Liver (tissue), 9 donors: Measurements from ENCODE around the gene OPHN1. TPM values are rescaled to one million over a fixed set of nuclear protein-coding genes. Genes with fewer than 3 reads are reported as not detected.

ENCODE experiments used
- DNase-seq: peaks from one replicate; pipeline ENCODE4 v3.0.0-alpha.2; 2017; ENCODE audit warnings: low spot score
- H3K27ac ChIP-seq, 2 donors: one replicate each; pipeline ENCODE4 v1.7.0; 2013; ENCODE audit warnings: inconsistent platforms in 2 of 2, low read length in 2 of 2, control low read depth in 1 of 2, low read depth in 1 of 2, mild to moderate bottlenecking in 1 of 2
- H3K27me3 ChIP-seq, 4 donors: one replicate each; pipeline versions ENCODE4 v1.6.1 to v1.7.0; 2013; ENCODE audit warnings: low read length in 3 of 4, inconsistent platforms in 1 of 4, mild to moderate bottlenecking in 1 of 4, moderate library complexity in 1 of 4; ENCODE audit not compliant: control insufficient read depth in 4 of 4, insufficient read depth in 4 of 4
- H3K36me3 ChIP-seq, 4 donors: one replicate each; pipeline versions ENCODE4 v1.6.1 to v1.7.0; 2013; ENCODE audit warnings: low read length in 3 of 4, mild to moderate bottlenecking in 3 of 4, low read depth in 1 of 4, moderate library complexity in 1 of 4; ENCODE audit not compliant: control insufficient read depth in 4 of 4, insufficient read depth in 3 of 4
- H3K4me1 ChIP-seq, 4 donors: one replicate each; pipeline versions ENCODE4 v1.6.1 to v1.7.0; 2013; ENCODE audit warnings: low read length in 3 of 4, mild to moderate bottlenecking in 3 of 4, moderate library complexity in 1 of 4; ENCODE audit not compliant: control insufficient read depth in 4 of 4, insufficient read depth in 4 of 4
- H3K4me3 ChIP-seq, 3 donors: one replicate each; pipeline versions ENCODE4 v1.6.1 to v1.7.0; 2013; ENCODE audit warnings: low read length in 3 of 3, control low read depth in 1 of 3, low read depth in 1 of 3, mild to moderate bottlenecking in 1 of 3
- H3K9ac ChIP-seq, 2 donors: one replicate each; pipeline ENCODE4 v1.7.0; 2013; ENCODE audit warnings: low read length in 2 of 2, mild to moderate bottlenecking in 2 of 2, moderate library complexity in 2 of 2, control low read depth in 1 of 2, low read depth in 1 of 2
- H3K9me3 ChIP-seq, 4 donors: one replicate each; pipeline versions ENCODE4 v1.6.1 to v1.7.0; 2013; ENCODE audit warnings: low read length in 3 of 4; ENCODE audit not compliant: control insufficient read depth in 4 of 4
- ATF3 ChIP-seq: IDR thresholded peaks from 2 replicates; pipeline ENCODE4 v1.6.1; 2016; ENCODE audit warnings: antibody characterized with exemption
- FOXA1 ChIP-seq: IDR thresholded peaks from 2 replicates; pipeline ENCODE4 v1.6.1; 2016; ENCODE audit warnings: antibody characterized with exemption
- FOXA2 ChIP-seq: IDR thresholded peaks from 2 replicates; pipeline ENCODE4 v1.6.1; 2016; ENCODE audit warnings: antibody characterized with exemption
- GABPA ChIP-seq, 2 donors: IDR thresholded peaks in 1 of 2; conservative IDR thresholded peaks in 1 of 2; 2 replicates each; pipeline ENCODE4 v1.6.1; 2016; ENCODE audit warnings: antibody characterized with exemption in 2 of 2, mild to moderate bottlenecking in 1 of 2, moderate library complexity in 1 of 2
- HNF4A ChIP-seq, 2 donors: conservative IDR thresholded peaks; 2 replicates each; pipeline ENCODE4 v1.6.1; 2016; ENCODE audit warnings: antibody characterized with exemption in 2 of 2, mild to moderate bottlenecking in 2 of 2
- HNF4G ChIP-seq: IDR thresholded peaks from 2 replicates; pipeline ENCODE4 v1.6.1; 2016; ENCODE audit warnings: antibody characterized with exemption
- NR2F2 ChIP-seq: IDR thresholded peaks from 2 replicates; pipeline ENCODE4 v1.6.1; 2016; ENCODE audit warnings: antibody characterized with exemption
- RAD21 ChIP-seq, 2 donors: IDR thresholded peaks; 2 replicates each; pipeline ENCODE4 v1.6.1; 2016; ENCODE audit warnings: antibody characterized with exemption in 2 of 2, mild to moderate bottlenecking in 2 of 2
- REST ChIP-seq: IDR thresholded peaks from 2 replicates; pipeline ENCODE4 v1.6.1; 2016; ENCODE audit warnings: antibody characterized with exemption, mild to moderate bottlenecking
- RXRA ChIP-seq, 2 donors: IDR thresholded peaks; 2 replicates each; pipeline ENCODE4 v1.6.1; 2017 to 2018; ENCODE audit warnings: antibody characterized with exemption in 2 of 2, mild to moderate bottlenecking in 1 of 2
- SP1 ChIP-seq: IDR thresholded peaks from 2 replicates; pipeline ENCODE4 v1.6.1; 2018; ENCODE audit warnings: antibody characterized with exemption, mild to moderate bottlenecking
- TAF1 ChIP-seq: conservative IDR thresholded peaks from 2 replicates; pipeline ENCODE4 v1.6.1; 2016; ENCODE audit warnings: antibody characterized with exemption, mild to moderate bottlenecking
- YY1 ChIP-seq: IDR thresholded peaks from 2 replicates; pipeline ENCODE4 v1.6.1; 2016; ENCODE audit warnings: antibody characterized with exemption, mild to moderate bottlenecking
- ZBTB33 ChIP-seq: IDR thresholded peaks from 2 replicates; pipeline ENCODE4 v1.6.1; 2016; ENCODE audit warnings: antibody characterized with exemption
- WGBS: extraction: QIAGEN DNeasy Blood & Tissue Kit; methylation state at CpG from one replicate; pipeline ENCODE4 v1.1.7; 2013; 5-methylcytosine and 5-hydroxymethylcytosine counted together
- polyA plus RNA-seq, 2 donors: library from polyadenylated mRNA; stranded (reverse) in 1 of 2; unstranded in 1 of 2; fragments of 200-250 nt in 1 of 2; fragments of >200 nt in 1 of 2; fragmentation: Nextera tagmentation in 1 of 2; extraction: Ambion mirVana in 1 of 2; gene quantifications; one replicate each; pipeline versions ENCODE4 v1.2.1 to v1.2.3, GENCODE V29; 2013 to 2015
- total RNA-seq, 2 donors: library from RNA; depleted of rRNA; stranded (reverse); fragments of >200 nt; gene quantifications; one replicate each; pipeline ENCODE4 v1.2.3, GENCODE V29; 2014
- TF ChIP-seq, protein P1 (sequence below): IDR thresholded peaks from 2 replicates; pipeline ENCODE4 v1.6.1; 2016; ENCODE audit warnings: antibody characterized with exemption
- TF ChIP-seq, protein P2 (sequence below): fragments of 150-350 bp; IDR thresholded peaks from 2 replicates; pipeline ENCODE4 v1.5.1; 2017; ENCODE audit warnings: improper control_type of control experiment, low read depth, low read length; ENCODE audit not compliant: missing input control
- donor health status: healthy.
- donor health status: healthy.
- donor health status: healthy.
- donor health status: healthy.
- donor health status: healthy.

The OPHN1 gene
- total and polyA plus RNA-seq, 4 donors, result 0.17 to 1.2 (median 0.60) TPM

DNA sequence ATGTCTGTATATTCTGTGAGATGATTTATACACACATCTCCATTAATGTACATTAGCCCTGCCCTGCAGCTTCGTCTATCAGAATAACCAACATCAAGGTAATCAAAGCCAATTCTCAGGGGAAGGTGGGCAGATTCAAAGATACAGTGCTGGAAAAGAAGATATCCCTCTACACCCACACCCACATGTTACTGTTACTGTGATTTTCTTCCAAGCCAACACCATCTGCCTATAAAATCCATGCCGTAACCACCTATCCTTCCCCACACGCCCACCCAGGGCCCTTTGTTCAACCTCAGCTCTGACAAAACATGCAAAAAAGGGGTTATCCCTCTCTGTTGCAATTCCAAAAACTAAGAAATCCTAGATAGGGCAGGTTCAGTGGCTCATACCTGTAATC lies 20.0 kb downstream of the OPHN1 start:
- H3K9me3 ChIP-seq, result no peaks in the 10 kb centered on the region
- no peak for TF ChIP-seq HNF4G
- TF ChIP-seq RXRA (IDR thresholded peaks at IDR 0.05), result no peak
- TF ChIP-seq NR2F2, result no peak
- TF ChIP-seq HNF4A (conservative IDR thresholded peaks at IDR 0.05), result no peak
- TF ChIP-seq FOXA1, result no peak
- no peak overlapping the region for H3K9ac ChIP-seq
- no peaks in the 10 kb centered on the region for H3K27me3 ChIP-seq
- DNase-seq, result no peak
- H3K4me1 ChIP-seq, result no peaks in the 10 kb centered on the region
- no peaks in the 10 kb centered on the region for H3K36me3 ChIP-seq
- WGBS, result 89% methylated on average over 3 of the region's 3 CpGs
- no peak overlapping the region for H3K4me3 ChIP-seq
- no peak overlapping the region for H3K27ac ChIP-seq

- no peak for DNase-seq
- 93% methylated on average over 3 of the region's 3 CpGs for WGBS
Observed at GRCh38 chrX:68411729-68412128, 21.6 kb downstream of the OPHN1 start.

GRCh38 chrX:68409194-68409593 lies 24.1 kb downstream of the OPHN1 start:
- Histone ChIP-seq H3K27ac (no peak overlapping the region), H3K4me1 (no peaks in the 10 kb centered on the region), H3K27me3 (no peaks in the 10 kb centered on the region), H3K9me3 (no peaks in the 10 kb centered on the region), H3K9ac (no peak overlapping the region), H3K4me3 (no peak overlapping the region), H3K36me3 (no peaks in the 10 kb centered on the region)
- 89% methylated on average over 1 of the region's 1 CpG for WGBS
- DNase-seq, result no peak
- TF ChIP-seq ZBTB33 (no peak), TAF1 (no peak), FOXA1 (no peak), YY1 (no peak), HNF4G (no peak), RXRA (IDR thresholded peaks at IDR 0.05) (no peak), SP1 (no peak), GABPA (IDR thresholded peaks at IDR 0.05 in 1 of 2, conservative IDR thresholded peaks at IDR 0.05 in 1 of 2) (no peak), FOXA2 (no peak), NR2F2 (no peak), ATF3 (no peak), HNF4A (conservative IDR thresholded peaks at IDR 0.05) (no peak), RAD21 (IDR thresholded peaks at IDR 0.05) (no peak), REST (no peak)
- TF ChIP-seq, protein P1, sequence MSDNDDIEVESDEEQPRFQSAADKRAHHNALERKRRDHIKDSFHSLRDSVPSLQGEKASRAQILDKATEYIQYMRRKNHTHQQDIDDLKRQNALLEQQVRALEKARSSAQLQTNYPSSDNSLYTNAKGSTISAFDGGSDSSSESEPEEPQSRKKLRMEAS, result no peak
- TF ChIP-seq, protein P2, sequence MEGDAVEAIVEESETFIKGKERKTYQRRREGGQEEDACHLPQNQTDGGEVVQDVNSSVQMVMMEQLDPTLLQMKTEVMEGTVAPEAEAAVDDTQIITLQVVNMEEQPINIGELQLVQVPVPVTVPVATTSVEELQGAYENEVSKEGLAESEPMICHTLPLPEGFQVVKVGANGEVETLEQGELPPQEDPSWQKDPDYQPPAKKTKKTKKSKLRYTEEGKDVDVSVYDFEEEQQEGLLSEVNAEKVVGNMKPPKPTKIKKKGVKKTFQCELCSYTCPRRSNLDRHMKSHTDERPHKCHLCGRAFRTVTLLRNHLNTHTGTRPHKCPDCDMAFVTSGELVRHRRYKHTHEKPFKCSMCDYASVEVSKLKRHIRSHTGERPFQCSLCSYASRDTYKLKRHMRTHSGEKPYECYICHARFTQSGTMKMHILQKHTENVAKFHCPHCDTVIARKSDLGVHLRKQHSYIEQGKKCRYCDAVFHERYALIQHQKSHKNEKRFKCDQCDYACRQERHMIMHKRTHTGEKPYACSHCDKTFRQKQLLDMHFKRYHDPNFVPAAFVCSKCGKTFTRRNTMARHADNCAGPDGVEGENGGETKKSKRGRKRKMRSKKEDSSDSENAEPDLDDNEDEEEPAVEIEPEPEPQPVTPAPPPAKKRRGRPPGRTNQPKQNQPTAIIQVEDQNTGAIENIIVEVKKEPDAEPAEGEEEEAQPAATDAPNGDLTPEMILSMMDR, result no peak

More at GRCh38 chrX:68411729-68412128, 21.6 kb downstream of the OPHN1 start:
- Histone ChIP-seq H3K36me3 (no peaks in the 10 kb centered on the region), H3K27ac (no peak overlapping the region), H3K9me3 (no peaks in the 10 kb centered on the region), H3K4me1 (no peaks in the 10 kb centered on the region), H3K4me3 (no peak overlapping the region), H3K27me3 (no peaks in the 10 kb centered on the region), H3K9ac (no peak overlapping the region)
- TF ChIP-seq HNF4G (no peak), ZBTB33 (no peak)
